ENCODE measurements around the gene CADPS2.

DNA sequence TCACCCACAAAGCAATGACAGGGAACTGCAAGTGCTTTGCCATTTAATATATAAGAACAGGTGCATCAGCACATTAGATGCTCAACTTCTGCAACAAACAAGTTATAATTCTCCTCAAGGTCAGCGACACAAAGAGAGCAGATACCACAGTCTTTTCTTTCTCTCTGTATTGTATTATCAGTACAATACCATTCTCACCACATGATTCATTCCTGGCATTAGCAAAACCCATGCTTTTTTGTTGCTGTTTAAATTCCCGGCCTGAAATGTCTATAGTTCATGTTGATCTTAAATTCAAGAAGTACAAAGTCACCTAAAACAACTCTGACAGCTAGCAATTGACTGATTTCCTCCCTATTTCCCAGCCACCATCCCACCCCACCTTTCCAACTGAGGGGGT is 469.9 kb downstream of the CADPS2 start:
- TF ChIP-seq MXI1 (IDR thresholded peaks at IDR 0.05; ENCODE audit: borderline replicate concordance, low read depth, low read length) = no peak
- TF ChIP-seq, protein P1, sequence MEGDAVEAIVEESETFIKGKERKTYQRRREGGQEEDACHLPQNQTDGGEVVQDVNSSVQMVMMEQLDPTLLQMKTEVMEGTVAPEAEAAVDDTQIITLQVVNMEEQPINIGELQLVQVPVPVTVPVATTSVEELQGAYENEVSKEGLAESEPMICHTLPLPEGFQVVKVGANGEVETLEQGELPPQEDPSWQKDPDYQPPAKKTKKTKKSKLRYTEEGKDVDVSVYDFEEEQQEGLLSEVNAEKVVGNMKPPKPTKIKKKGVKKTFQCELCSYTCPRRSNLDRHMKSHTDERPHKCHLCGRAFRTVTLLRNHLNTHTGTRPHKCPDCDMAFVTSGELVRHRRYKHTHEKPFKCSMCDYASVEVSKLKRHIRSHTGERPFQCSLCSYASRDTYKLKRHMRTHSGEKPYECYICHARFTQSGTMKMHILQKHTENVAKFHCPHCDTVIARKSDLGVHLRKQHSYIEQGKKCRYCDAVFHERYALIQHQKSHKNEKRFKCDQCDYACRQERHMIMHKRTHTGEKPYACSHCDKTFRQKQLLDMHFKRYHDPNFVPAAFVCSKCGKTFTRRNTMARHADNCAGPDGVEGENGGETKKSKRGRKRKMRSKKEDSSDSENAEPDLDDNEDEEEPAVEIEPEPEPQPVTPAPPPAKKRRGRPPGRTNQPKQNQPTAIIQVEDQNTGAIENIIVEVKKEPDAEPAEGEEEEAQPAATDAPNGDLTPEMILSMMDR (conservative IDR thresholded peaks at IDR 0.05; ENCODE audit: low read depth, low read length) = no peak
- TF ChIP-seq POLR2A (IDR thresholded peaks at IDR 0.05; ENCODE audit: low read depth, low read length) = no peak
- TF ChIP-seq, protein P2, sequence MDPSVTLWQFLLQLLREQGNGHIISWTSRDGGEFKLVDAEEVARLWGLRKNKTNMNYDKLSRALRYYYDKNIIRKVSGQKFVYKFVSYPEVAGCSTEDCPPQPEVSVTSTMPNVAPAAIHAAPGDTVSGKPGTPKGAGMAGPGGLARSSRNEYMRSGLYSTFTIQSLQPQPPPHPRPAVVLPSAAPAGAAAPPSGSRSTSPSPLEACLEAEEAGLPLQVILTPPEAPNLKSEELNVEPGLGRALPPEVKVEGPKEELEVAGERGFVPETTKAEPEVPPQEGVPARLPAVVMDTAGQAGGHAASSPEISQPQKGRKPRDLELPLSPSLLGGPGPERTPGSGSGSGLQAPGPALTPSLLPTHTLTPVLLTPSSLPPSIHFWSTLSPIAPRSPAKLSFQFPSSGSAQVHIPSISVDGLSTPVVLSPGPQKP (IDR thresholded peaks at IDR 0.05; ENCODE audit: borderline replicate concordance, low read depth, low read length) = no peak
- TF ChIP-seq RAD21 (IDR thresholded peaks at IDR 0.05; ENCODE audit: low read length) = no peak
- no peak for TF ChIP-seq SMC3 (IDR thresholded peaks at IDR 0.05; ENCODE audit: low read depth, low read length)
- TF ChIP-seq CEBPB (IDR thresholded peaks at IDR 0.05; ENCODE audit: low read depth, low read length) = no peak
- TF ChIP-seq MAFK (IDR thresholded peaks at IDR 0.05; ENCODE audit: low read depth, low read length) = no peak
- no peak for TF ChIP-seq BHLHE40 (IDR thresholded peaks at IDR 0.05; ENCODE audit: low read depth, low read length)
- TF ChIP-seq RFX5 (IDR thresholded peaks at IDR 0.05; ENCODE audit: low read depth, low read length) = no peak
- no peak for TF ChIP-seq RCOR1 (IDR thresholded peaks at IDR 0.05; ENCODE audit: insufficient replicate concordance, low read length)
- TF ChIP-seq USF2 (IDR thresholded peaks at IDR 0.05; ENCODE audit: low read depth, low read length) = no peak
- TF ChIP-seq CHD1 (IDR thresholded peaks at IDR 0.05; ENCODE audit: low read depth, low read length) = no peak
